ENCODE results near the gene BAZ2B. TPM values are rescaled to one million over a fixed set of nuclear protein-coding genes. Genes with fewer than 3 reads are reported as not detected.

Gene BAZ2B
- total and polyA plus RNA-seq, 2 donors (not counting 3 experiments of a cell fraction or from before 2014, with no cell fraction given): 22.1 to 73.8 TPM

DNA sequence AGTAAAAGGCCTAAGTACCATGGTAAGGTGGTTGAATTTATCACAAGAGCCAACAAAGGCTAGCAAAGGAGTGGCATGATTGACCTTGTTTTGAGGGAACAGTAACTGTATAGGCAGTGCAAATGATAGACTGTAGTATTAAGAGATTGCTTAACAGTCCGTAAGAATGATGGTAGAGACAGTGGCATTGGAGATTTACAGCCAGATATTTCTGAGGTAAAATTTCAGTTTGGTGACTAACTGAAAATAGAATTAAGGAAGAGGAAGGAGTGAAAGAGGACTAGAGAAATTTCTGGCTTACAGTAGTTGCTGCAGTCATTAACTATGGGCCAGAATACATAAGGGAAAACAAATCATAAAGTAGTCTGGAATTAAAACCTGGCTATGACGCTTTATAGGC lies 4.4 kb upstream of the BAZ2B start:
- ChIA-PET POLR2A (no interaction called here), CTCF (no interaction called here)
- no peak for DNase-seq (ENCODE audit: low read depth, low spot score)
- dilution Hi-C loops (cut with MboI; ENCODE audit: extremely low pct_ligation_motif_present, low sequenced_read_pairs): loop anchor here (25.0 kb wide), 1 partner anchor 92 kb away; the partner anchor contains the start of gene MARCHF7
- H4K20me1 ChIP-seq (replicated peaks; ENCODE audit: control insufficient read depth, extremely low read depth, insufficient read depth, low read length): no peaks in the 10 kb centered on the region
- H3K27me3 ChIP-seq (ENCODE audit: control insufficient read depth in 2 of 2, insufficient read depth in 2 of 2, low read length in 2 of 2): no peaks in the 10 kb centered on the region
- BruUV-seq (replicated peaks): no TSS peak
- no peak for FAIRE-seq
- no peak overlapping the region for H2AFZ ChIP-seq (ENCODE audit: low read depth, low read length)
- no peaks in the 10 kb centered on the region for H3K9me3 ChIP-seq (replicated peaks; ENCODE audit: control insufficient read depth, insufficient read depth, low read length)
- no peak overlapping the region for H3K27ac ChIP-seq (ENCODE audit: insufficient read depth, low read depth, low read length)
- no peak for TF ChIP-seq MYC (IDR thresholded peaks at IDR 0.05; ENCODE audit: low read depth, low read length)
- no peak for TF ChIP-seq CTCF (IDR thresholded peaks at IDR 0.05; ENCODE audit: extremely low read depth in 1 of 2, insufficient read depth in 1 of 2, low read depth in 1 of 2, low read length in 2 of 2)
- no peak for TF ChIP-seq GATA2 (IDR thresholded peaks at IDR 0.05; ENCODE audit: insufficient read depth, insufficient read length, low read depth, low read length)
- TF ChIP-seq JUN (IDR thresholded peaks at IDR 0.05; ENCODE audit: borderline replicate concordance, insufficient read depth, insufficient read length, low read depth): no peak
- no peak for TF ChIP-seq POLR2AphosphoS5 (IDR thresholded peaks at IDR 0.05; ENCODE audit: insufficient read depth, low read depth, low read length)
- no peak for TF ChIP-seq POLR2A (IDR thresholded peaks at IDR 0.05; ENCODE audit: low read depth, low read length)
- no peak for TF ChIP-seq EZH2 (IDR thresholded peaks at IDR 0.05; ENCODE audit: borderline replicate concordance, low read depth, low read length, severe bottlenecking)
- TF ChIP-seq, protein P1, sequence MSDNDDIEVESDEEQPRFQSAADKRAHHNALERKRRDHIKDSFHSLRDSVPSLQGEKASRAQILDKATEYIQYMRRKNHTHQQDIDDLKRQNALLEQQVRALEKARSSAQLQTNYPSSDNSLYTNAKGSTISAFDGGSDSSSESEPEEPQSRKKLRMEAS (IDR thresholded peaks at IDR 0.05; ENCODE audit: insufficient read depth, insufficient read length): no peak
- TF ChIP-seq FOS (IDR thresholded peaks at IDR 0.05; ENCODE audit: borderline replicate concordance, insufficient read depth, low read length): no peak
- no peaks in the 10 kb centered on the region for H3K9me1 ChIP-seq (replicated peaks; ENCODE audit: control insufficient read depth, extremely low read depth, insufficient read depth, low read length)
- H3K79me2 ChIP-seq (ENCODE audit: control insufficient read depth, insufficient read depth, low read length): no peaks in the 10 kb centered on the region
- no peak overlapping the region for H3K4me2 ChIP-seq (ENCODE audit: insufficient read depth, low read length)
- H3K4me3 ChIP-seq (replicated peaks in 1 of 3; ENCODE audit: insufficient read depth in 1 of 3, low read depth in 1 of 3, low read length in 3 of 3): no peak overlapping the region
- no peak overlapping the region for H3K9ac ChIP-seq (replicated peaks; ENCODE audit: extremely low read depth, insufficient read depth, low read length)
- H3K4me1 ChIP-seq (ENCODE audit: control insufficient read depth, extremely low read depth, insufficient read depth, low read length): peaks cover 14% of the 10 kb centered on the region
- intact Hi-C loops (cut with micrococcal nuclease): no loop called here
- no peaks in the 10 kb centered on the region for H3K36me3 ChIP-seq (ENCODE audit: control insufficient read depth in 2 of 2, extremely low read depth in 1 of 2, insufficient read depth in 2 of 2, low read length in 2 of 2)

Measured in endothelial cell of umbilical vein (primary cell).